NCI-H524 treated with DMSO at 0.1 percent for 48 hours (cell line): ENCODE measurements around the gene PTPRN2.
"Not testable (repeated sequence)": the region's sequence is repeated elsewhere in the genome, so short reads cannot be mapped to it uniquely, and the experiment has no call there.

Experiments
- DNase-seq: peaks from one replicate; lab custom pipeline; 2025; lab: John Stamatoyannopoulos, UW

Gene PTPRN2

GRCh38 chr7:158443688-158444483 lies 143.7 kb downstream of the PTPRN2 start:
- no peak for DNase-seq

GRCh38 chr7:158443014-158443687 lies 144.5 kb downstream of the PTPRN2 start:
- no peak for DNase-seq

GRCh38 chr7:158442260-158442659 lies 145.4 kb downstream of the PTPRN2 start:
- DNase-seq, result no peak

DNA sequence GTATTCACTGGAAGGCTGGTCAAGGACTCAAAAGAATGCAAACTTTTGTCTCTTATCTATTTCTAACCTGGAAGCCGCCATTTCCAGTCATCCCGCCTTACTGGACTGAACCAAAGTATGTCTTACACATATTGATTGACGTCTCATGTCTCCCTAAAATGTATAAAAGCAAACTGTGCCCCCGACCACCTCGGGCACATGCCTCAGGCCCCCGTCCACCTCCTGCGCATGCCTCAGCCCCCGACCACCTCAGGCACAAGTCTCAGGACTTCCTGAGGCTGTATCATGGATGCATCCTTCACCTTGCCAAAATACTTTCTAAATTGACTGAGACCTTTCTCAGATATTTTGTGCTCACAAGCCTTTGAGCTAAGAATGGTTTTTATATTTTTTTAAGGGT lies 148.6 kb downstream of the PTPRN2 start:
- DNase-seq, result no peak

DNA sequence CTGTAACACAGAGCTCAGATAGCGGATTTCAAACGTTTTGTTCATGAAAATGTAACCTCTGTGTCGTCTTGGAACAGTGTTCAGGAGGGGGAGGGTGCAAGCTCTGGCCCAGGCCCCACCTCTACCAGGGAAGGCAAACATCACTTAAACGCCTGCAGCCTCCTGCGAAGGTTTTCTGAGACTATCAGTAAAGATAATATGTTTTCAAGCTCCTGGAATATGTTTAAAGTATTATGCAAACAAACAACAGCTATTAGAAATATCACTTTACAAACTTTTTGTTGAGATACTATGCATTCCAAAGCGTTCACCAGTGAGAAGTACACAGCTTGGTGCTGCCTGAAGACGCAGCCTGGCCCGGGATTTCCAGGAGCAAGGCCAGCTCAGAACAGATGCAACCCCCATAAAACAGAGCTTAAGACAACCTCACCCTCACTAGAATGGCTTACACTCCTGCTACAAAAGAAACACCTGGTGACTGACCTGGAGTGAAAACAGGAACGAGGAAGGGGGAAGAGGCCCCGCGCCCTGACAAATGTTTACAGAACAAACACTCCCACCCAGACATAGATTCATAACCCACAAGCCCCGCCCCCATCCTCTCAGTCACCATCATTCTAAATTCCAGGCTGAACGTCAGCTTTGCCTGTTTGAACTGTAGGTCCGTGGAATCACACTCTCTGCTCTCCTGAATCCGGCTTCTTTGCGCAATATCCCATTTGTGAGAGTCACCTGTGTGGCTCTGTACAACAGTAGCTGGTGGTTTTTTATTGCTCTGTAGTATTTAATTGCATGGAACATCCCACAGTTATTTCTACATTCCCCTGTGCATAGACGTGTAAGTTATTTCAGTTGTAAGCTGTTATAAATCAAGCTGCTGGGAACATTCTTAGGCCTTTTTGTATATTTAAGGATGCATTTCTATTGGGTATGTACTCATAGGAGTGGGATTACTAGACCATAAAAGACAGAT lies 155.0 kb downstream of the PTPRN2 start:
- DNase-seq, result no peak

DNA sequence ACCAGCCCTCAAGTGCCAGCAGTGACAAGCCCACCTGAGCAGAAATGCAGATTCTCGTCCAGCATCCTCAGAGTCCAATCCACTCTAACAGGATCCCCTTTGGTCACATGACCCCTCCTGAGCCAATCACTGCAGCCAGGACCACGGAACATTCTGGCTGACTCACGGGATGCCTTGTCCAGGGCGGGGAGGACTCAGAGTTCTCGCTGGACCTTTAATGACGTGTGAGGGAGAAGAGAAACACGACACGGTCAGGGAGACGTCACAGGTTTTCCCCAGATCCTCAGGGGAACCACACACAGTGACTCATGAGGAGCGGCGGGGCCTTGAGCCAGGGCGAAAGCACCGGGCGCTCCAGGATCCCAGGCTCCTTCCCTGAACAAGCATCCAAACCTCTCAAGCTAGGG lies 155.7 kb downstream of the PTPRN2 start:
- DNase-seq, result no peak

GRCh38 chr7:158431055-158431940 lies 156.3 kb downstream of the PTPRN2 start:
- no peak for DNase-seq

DNA sequence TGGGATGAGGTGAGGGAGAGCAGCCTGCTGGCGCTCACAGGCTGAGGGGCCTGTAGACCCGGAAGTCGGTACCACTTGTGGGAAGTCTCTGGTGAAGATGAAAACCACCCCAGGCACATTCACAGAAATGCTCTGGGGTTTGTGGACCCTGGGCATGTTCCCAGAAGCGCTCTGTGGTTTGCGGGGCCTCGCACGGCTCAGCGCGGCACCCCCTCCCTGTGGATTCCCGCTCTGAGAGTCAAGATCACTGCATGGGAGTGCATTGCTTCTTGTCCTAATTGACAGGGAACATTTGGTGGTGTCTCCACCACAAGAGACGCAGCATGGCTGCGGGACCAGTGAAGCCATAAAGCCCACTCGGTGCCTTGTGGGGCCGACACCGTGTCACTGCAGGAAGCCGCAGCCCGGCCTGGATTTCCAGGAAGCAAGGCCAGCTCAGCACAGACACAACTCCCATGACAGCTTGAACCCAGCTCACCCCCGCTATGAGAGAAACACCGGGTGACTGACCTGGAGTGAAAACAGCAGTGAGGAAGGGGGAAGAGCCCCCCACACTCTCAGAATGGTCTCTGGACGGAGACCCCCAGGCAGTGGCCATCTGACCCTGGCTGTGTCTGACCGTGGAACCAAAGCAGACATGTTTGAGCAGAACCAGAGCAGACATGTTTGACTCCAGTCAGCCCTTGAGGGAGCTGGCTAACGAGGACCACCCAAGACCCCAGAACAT lies 157.2 kb downstream of the PTPRN2 start:
- DNase-seq, result no peak

DNA sequence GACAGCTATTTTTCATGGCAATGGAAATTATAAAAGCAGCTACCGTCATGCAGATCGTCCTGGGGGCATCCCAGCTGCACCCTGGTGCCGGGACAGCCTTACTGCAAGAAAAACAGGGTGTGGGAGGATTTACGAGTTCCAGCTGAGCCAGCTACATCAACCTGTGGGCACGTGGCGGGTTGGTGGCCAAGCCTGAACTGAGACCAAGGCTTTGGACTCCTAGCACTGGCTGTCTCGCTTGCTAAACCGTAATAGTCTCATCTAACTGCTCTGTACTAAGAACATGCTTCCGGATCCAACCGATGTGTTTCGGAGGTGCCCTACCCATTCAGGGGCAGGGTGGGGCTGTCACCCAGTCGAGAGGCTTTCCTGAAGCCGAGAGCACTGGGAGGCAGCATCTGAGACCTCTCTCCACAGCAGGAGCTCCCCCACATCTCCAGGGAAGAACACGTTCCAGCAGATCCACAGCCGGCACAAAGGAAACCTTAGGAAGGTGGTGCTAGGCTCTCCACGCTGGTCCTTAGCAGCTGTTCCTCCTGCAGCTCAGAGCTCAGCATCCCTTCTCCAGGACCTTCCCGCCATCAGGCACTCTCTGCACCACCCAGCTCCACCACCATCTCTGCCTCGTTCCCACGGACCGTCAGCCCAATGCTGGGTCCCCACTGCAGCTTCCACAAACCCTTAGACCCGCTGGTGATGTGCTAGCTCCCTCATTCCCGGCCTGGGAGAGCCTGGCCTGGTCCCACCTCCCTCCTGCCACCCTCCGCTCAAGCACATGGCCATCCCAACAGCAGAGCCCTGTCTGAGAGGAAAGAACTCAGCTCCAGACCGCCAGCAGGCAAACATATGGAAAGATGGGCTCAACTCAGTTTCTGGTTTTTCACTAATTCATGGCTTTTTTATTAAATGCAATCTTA lies 158.5 kb downstream of the PTPRN2 start:
- DNase-seq, result no peak

DNA sequence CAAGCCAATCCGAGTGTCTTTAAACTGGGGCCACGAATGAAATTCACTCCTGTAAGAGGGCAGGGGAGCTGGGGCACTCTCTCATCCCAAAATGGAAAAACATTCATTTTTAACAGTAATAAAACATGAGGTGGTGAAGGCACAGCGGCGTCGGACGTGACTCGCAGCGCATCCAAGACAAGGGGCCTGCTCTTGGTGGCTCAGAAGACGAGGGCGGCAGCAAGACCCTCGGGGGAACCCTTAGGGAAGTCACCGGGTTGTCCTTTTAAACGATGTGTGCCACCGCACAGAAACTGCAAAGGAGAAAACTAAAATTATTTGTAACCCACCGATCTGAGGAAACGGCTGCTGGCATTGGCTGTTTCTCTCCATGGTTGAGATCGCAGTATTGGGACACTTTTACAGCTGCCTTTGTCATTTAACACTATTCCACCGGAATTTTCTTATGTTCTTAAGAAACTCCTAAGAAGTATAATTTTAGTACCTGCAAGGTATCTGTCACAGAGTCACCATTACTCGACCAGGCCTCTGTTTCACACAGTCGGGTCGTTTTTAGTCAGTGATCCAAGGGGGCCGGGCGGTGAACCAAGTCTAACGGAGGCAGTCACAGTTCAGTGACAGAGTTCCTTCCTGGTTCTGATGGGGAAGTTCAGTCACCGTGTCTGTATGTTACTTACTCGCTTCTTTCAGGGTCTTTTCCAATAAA lies 159.3 kb downstream of the PTPRN2 start:
- no peak for DNase-seq

DNA sequence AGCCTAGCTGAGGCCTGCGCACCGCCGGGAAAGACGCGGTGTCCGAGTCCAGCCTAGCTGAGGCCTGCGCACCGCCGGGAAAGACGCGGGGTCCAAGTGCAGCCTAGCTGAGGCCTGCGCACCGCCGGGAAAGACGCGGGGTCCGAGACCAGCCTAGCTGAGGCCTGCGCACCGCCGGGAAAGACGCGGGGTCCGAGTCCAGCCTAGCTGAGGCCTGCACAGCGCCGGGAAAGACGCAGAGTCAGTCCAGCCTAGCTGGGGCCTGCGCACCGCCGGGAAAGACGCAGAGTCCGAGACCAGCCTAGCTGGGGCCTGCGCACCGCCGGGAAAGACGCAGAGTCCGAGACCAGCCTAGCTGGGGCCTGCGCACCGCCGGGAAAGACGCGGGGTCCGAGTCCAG lies 161.9 kb downstream of the PTPRN2 start:
- not testable (repeated sequence) for DNase-seq

DNA sequence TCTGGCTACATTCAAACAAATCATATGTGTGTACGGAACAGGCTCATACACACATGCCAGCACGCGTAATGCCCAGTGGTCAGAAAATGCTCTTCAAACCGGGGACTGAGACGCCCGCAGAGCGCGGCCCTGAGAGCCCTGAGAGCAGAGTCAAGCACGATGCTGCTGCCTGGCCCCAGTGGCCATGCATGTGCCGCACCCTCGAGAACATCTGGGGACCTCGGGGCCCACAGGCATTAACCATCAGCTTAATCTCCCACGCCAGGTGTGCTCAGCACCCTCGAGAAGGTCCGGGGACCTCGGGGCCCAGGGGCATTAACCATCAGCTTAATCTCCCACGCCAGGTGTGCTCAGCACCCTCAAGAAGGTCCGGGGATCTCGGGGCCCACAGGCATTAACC lies 163.1 kb downstream of the PTPRN2 start:
- no peak for DNase-seq

DNA sequence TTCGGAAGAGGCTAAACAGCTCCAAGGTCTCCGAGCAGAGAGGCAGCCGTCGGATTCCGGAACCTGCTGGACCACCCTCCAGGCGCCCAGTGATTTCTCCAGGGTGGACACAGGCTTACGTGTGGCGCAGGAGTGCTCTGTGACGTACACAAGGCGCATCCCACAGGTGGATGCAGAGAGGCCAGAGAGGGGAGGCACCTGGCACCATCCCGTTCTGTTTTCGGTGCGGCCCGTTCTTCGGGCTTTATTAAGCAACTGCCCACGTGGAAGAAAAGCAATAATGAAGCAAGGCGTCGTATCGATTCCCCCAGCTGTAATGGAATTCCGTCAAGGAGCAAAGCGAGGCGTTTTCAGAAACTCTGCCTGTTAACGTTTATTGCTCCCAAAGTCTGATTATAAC lies 163.6 kb downstream of the PTPRN2 start:
- no peak for DNase-seq

DNA sequence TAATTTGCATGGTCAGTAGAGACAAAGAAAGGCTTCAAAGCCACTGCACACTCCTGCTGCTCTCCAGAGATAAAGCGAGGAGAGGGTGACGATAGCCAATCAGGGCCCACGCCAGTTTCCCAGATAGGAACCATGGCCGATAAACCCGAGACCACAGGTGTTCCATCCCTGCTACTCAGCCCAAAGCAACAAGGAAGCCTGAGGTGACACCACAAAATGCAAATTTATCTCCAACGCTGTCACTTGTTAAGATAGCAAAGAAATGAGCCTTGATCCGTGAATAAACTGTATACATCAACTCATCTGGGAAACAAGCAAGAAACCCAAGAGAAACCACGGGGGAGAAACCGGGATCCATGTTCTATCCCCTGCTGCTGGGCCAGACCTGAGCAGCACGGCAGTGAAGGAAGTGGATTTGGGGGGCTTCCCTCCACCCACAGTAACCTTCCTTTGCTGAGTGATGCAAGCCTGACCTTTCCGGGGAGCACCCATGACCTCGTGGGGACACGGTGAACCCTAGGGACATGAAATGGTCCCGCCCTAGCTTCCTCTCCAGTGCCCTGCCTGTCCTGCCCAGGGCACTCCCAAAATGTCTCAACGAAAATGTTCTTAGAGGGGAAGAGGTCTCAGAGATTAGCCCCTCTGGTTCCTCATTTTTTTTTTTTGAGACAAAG lies 164.6 kb downstream of the PTPRN2 start:
- no peak for DNase-seq

GRCh38 chr7:158422196-158422886 lies 165.3 kb downstream of the PTPRN2 start:
- DNase-seq, result no peak

DNA sequence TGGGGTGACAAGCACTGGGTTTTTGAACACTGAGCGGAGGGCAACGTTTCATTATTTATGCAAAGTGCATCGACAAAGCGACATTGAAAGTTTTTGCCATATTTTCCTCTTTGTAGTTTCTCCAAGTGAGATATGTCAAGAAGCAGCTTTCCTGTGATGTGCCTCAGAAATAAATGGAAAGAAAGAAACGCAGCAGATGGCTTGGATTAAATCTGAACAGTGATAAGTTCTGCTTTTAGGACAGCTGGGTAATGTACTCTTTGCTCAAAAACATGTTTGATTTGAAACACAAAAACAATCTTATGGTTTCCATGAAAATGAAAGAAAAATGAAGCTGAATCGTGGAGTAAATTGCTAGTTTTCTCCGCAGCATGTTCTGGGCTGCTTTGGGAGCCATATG lies 166.3 kb downstream of the PTPRN2 start:
- no peak for DNase-seq

- no peak for DNase-seq
Measured at GRCh38 chr7:158420591-158421340, 166.9 kb downstream of the PTPRN2 start.
